GM18508 (cell line): ENCODE data around the gene PAQR3.

ENCODE experiments used
- ATAC-seq: cut with Tn5 transposase; IDR thresholded peaks from one replicate; pipeline ENCODE4 v1.9.1; 2021; ENCODE audit warnings: moderate number of reproducible peaks; ENCODE audit not compliant: insufficient read depth, unreplicated experiment

The PAQR3 gene

DNA sequence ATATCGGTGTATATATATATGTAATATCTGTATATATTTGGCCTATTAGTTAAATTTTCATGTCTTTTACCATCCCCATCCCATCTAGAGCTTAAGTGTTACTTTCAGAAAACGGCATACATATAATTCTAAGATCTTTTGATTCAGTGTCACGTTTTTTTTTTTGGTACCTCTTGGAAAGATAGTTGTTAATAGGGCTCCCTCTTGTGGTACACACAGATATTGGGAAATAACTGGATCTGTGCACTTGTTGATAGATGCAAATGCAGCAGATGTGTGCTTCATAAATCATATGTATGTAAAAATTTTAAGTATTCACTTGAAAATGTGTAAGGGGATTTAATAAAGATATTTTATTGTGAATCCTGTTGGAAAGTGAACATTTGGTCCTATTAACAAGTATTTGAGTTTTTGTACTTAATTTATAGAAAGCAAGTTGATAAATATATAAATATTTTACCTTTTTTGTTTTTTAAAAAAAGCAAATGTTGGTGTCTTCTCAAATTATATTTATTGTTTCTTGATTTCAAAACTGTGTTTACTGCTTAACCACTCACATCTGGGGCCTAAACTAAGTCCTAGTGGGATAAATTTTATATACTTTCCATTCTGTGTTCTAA is 74.7 kb downstream of the PAQR3 start:
- ATAC-seq: no peak

DNA sequence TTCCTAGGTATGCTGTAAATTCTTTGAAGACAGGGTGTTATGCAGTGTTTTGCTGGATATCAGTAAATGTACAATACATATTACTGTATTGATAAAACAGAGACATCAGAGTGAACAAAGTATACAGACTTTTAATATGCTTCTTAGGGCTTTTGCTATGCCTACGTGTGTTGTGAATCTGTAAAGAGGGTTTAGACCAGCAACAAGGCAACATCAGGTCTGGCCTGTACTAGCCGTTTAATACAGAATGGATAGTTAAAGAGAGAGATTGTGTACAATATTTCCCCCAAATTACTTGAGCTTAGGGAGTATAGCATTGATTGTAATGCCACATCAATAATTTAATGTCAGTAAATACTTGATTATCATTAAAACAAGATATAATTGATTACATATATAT is 75.2 kb downstream of the PAQR3 start:
- no peak for ATAC-seq

GRCh38 chr4:78863254-78863869 is 75.9 kb downstream of the PAQR3 start:
- ATAC-seq: no peak

DNA sequence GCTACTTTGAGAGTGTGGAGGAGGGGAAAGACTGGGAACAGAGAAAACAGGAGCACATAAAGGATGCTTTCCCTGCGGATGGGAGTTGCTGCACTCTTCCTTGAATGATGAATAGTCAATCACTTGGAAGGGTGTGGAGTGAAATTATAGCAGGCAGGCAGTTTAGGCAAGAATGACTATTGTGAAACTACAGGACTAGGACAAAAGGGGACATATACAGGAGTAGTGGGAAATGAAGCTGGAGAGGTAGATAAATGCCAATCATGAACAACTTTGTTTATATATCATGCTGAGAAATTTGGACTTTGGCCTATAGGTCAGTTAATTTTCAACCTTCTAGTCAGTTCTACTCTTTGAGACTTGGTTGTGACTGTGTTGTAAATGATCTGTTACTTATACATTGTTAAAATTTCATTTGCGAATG is 76.9 kb downstream of the PAQR3 start:
- no peak for ATAC-seq
